ENCODE measurements around the gene SLC1A7.
A peak's percentile ranks its signal among the peaks of the same experiment; 100 is the strongest.

SLC1A7 gene

DNA sequence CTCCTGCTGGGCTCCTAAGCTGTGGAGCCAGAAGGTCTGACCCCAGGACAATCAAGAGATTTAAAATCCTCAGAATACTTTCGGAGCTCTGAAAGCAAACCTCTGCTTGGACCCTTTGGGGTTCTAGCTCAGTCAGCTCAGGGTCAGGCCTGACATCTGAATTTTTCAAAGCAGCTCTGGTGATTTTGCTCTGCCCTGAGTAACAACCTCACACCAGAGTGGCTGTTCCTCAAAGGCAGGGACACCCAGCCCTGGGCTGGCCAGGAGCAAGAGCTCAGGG lies 11.9 kb downstream of the SLC1A7 start:
- DNase-seq (ENCODE audit: low read depth), result no peak
- TF ChIP-seq, protein P1, sequence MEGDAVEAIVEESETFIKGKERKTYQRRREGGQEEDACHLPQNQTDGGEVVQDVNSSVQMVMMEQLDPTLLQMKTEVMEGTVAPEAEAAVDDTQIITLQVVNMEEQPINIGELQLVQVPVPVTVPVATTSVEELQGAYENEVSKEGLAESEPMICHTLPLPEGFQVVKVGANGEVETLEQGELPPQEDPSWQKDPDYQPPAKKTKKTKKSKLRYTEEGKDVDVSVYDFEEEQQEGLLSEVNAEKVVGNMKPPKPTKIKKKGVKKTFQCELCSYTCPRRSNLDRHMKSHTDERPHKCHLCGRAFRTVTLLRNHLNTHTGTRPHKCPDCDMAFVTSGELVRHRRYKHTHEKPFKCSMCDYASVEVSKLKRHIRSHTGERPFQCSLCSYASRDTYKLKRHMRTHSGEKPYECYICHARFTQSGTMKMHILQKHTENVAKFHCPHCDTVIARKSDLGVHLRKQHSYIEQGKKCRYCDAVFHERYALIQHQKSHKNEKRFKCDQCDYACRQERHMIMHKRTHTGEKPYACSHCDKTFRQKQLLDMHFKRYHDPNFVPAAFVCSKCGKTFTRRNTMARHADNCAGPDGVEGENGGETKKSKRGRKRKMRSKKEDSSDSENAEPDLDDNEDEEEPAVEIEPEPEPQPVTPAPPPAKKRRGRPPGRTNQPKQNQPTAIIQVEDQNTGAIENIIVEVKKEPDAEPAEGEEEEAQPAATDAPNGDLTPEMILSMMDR (conservative IDR thresholded peaks at IDR 0.05; ENCODE audit: low read length), result no peak
- H3K4me3 ChIP-seq (ENCODE audit: low read length), result no peak overlapping the region

DNA sequence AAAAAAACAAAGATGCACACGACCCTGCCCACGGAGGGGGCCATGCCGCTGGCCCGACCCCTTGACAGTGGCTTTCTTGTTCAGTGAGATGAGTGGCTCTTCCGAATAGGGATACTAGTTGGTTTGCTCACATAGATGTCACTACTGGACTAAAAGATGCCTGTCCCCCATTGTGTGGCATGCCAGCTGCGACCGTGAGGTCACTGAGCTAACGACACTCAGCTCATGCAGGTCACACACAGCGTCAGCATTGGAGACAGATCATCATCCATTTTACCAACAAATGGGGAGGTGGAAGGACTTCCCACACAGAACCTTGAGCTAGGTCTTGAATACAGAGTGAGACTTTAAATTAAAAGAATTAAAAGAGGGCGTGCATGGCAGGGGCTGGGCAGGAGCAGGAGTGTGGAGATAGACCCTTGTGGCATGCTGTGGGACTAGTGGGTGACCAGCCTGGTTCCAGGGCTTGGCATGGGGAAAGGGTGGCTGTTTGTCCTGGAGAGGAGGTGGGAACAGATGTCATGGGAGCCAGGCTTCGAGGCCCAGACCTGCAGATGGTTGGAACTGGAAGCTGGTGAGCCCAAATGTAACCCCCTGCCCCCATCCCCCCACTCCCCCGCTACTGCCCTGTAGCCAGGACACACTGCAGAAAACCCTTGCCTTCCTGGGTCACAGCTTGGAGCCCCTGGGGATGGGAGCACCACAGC lies 12.4 kb downstream of the SLC1A7 start:
- no peak overlapping the region for H3K4me3 ChIP-seq (ENCODE audit: low read length)
- TF ChIP-seq, protein P1 (conservative IDR thresholded peaks at IDR 0.05; ENCODE audit: low read length), result no peak
- no peak for DNase-seq (ENCODE audit: low read depth)

DNA sequence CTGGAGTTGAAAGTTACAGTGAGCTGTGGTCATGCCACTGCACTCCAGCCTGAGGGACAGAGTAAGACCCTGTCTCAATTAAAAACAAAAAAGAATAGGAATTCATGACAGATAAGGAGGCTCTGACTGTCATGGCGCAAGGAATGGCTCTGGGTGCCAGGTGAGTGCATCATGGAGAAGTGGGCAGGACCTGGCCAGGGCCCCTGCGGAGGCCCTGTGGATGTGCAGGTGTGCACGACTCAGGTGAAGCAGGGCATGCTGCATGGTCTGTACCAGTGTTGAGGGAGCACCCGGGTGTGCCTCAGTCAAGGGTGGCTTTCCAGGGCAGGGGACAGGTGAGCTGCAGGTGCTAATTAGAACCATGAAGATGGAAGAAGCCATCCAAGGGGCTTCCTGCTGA lies 14.0 kb downstream of the SLC1A7 start:
- no peak for DNase-seq (ENCODE audit: low read depth)
- no peak overlapping the region for H3K4me3 ChIP-seq (ENCODE audit: low read length)
- TF ChIP-seq, protein P1 (conservative IDR thresholded peaks at IDR 0.05; ENCODE audit: low read length), result no peak

DNA sequence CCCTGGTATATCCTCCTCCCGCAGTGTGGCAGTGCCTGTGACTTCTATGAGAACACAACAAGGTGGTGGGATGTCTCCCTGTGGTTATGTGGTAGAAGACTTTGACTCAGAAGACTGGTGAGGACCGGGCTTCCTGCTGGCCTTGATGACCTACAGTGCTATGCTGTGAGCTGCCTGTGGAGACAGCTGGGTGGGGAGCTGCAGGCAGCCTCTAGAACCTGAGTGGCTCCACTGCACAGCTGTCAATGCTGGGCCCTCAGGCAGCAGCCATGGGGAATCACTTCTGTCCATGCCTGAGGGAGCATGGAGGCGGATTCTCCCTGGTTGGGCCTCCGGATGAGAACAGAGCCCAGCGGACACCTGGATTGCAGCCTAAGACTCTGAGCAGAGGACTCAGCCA lies 14.9 kb downstream of the SLC1A7 start:
- H3K4me3 ChIP-seq (ENCODE audit: low read length), result no peak overlapping the region
- TF ChIP-seq, protein P1 (conservative IDR thresholded peaks at IDR 0.05; ENCODE audit: low read length), result no peak
- peak; percentile 44 for DNase-seq (ENCODE audit: low read depth)

DNA sequence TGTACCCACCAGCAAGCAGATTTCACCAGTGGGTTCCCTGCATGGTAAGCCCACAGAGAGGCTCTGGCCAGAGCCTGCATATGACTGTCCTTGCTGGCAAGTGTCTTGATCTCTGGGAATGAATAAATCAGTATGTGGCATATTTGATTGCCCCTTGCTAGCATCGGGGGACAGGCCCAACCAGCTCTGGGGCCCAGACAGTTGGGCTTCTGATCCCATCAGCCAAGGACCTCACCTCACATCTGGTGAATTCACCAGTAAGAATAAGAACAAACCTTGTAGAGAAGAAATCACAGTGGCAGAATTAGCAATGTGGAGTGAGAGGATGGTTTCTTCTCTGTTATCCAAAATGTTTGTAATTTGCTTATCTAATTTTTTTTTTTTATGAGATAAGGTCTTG lies 15.9 kb downstream of the SLC1A7 start:
- no peak for DNase-seq (ENCODE audit: low read depth)
- no peak overlapping the region for H3K4me3 ChIP-seq (ENCODE audit: low read length)
- TF ChIP-seq, protein P1 (conservative IDR thresholded peaks at IDR 0.05; ENCODE audit: low read length), result no peak

DNA sequence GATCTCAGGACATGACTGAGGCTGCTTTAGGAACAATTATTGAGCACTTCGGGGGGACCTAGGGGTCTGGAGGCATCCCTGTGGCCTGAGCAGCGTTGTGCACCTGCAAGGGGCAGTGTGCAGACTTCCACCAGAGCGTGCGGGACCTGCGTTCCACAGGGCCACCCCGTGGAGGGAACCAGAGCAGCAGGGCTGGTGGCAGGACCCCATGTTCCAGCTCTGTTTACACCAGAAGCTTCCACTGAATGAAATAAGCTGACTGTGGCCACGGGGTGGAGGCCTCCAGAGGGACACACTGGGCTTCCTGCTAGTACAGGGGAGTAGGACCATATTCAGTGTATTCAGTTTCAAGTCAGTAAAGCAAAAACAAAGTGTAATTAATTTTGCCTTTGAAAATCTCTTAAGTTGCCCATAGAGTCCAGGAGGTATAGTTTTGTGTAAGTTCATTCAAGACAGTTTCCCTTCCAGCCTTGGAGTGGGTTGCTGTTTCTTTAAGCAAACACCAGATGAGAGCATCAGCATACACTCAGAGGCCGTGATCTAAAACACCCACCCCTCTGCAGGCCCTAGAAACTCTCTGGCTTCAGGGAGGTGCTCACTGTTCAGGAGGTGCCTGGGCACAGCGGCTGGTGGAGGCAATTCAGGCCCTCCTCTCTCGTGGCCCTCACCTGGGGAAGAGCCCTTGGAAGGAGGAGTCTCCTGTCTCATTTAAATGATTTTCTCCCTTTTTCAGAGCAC lies 16.6 kb downstream of the SLC1A7 start:
- TF ChIP-seq, protein P1 (conservative IDR thresholded peaks at IDR 0.05; ENCODE audit: low read length), result no peak
- no peak for DNase-seq (ENCODE audit: low read depth)
- no peak overlapping the region for H3K4me3 ChIP-seq (ENCODE audit: low read length)

DNA sequence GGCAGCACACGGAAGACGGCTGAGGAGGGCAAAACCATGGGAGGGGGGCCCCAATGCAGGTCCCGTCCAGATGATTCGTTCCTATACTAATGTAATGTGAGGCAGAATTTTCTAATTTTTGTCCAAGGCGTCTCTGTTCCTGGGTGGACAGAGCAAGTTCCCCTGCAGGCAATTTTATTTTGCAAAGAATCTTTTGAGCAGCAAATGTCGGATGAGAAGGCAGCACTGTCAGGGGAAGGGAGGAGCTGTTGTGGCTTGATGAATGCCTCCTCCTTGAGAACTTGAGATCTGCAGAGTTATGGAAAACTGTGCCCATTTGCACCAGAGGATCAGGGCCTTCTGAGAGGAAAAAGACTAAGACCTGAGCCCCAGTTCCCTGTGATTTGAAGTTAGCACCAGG lies 17.3 kb downstream of the SLC1A7 start:
- DNase-seq (ENCODE audit: low read depth), result no peak
- TF ChIP-seq, protein P1 (conservative IDR thresholded peaks at IDR 0.05; ENCODE audit: low read length), result no peak
- no peak overlapping the region for H3K4me3 ChIP-seq (ENCODE audit: low read length)
